Stimulated activated CD4-positive, alpha-beta T cell treated with anti-CD3 and anti-CD28 coated beads, Interleukin-1b, Interleukin-23, amount 100 ng/mL, for 4 hours (primary cell): Measurements from ENCODE around the gene CAMK1G.

Experiments
- DNase-seq, 2 donors: peaks; one replicate each; pipeline ENCODE4 v3.0.0-alpha.2; 2020; ENCODE audit warnings: low read depth in 2 of 2

CAMK1G gene

GRCh38 chr1:209600541-209600940 is 17.0 kb downstream of the CAMK1G start:
- DNase-seq = no peak

- DNase-seq = no peak
Observed at GRCh38 chr1:209601809-209602657, 18.5 kb downstream of the CAMK1G start.

- no peak for DNase-seq
Observed at GRCh38 chr1:209603877-209604276, 20.4 kb downstream of the CAMK1G start.

- DNase-seq = no peak
Observed at GRCh38 chr1:209607102-209607794, 23.7 kb downstream of the CAMK1G start.

- DNase-seq = no peak
Observed at GRCh38 chr1:209607795-209608178, 24.3 kb downstream of the CAMK1G start.

- DNase-seq = no peak
Observed at GRCh38 chr1:209609041-209609790, 25.7 kb downstream of the CAMK1G start.

GRCh38 chr1:209609791-209610630 is 26.5 kb downstream of the CAMK1G start:
- no peak for DNase-seq

- DNase-seq = no peak
Observed at GRCh38 chr1:209610631-209610905, 27.1 kb downstream of the CAMK1G start.

GRCh38 chr1:209611771-209612570 is 28.5 kb downstream of the CAMK1G start:
- no peak for DNase-seq

DNA sequence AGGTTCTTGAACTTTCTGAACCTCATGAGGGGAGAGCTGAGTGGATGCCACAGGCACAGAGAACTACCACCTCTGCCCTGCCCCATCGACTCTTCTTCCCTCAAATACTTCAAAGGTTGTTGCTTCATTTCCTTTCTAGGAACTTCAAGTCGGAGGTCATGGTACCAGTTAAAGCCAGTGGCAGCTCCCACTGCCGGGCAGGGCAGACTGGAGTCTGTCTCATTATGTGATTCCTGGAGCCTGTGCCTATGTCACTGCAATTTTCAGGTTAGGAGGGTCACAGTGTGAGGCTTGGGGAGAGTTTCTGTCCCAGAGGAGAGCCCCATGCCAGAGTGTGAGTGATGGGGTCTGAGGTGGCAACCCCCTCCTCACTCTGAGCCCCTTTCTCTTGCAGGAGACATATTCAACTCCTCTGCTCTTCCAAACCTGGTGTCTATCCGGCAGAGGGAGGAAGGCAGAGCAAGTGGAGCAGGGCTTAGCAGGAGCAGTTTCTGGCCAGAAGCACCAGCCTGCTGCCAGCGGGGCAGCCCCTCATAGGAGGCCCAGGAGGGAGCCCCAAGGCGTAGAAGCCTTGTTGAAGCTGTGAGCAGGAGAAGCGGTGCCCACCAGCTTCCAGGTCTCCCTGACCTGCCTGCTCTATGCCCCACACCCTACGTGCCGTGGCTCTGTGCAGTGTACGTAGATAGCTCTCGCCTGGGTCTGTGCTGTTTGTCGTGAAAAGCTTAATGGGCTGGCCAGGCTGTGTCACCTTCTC is 29.3 kb downstream of the CAMK1G start:
- no peak for DNase-seq

- no peak for DNase-seq
Observed at GRCh38 chr1:209613400-209614150, 30.1 kb downstream of the CAMK1G start.

DNA sequence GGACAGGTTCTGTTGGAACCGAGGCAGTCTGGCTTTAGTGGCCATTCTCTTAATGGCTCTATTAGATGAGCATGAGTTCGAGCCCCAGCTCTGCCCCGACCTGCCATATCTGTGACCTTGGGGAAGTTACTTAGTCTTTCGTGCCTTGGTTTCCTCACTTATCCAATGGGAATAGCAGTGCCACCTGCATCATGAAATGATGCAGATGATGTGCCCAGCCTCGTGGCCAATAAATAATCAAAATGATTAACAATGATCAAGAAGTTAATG is 30.6 kb downstream of the CAMK1G start:
- no peak for DNase-seq

- DNase-seq = no peak
Observed at GRCh38 chr1:209614906-209615305, 31.4 kb downstream of the CAMK1G start.

GRCh38 chr1:209616366-209617046 is 33.0 kb downstream of the CAMK1G start:
- DNase-seq = no peak

- no peak for DNase-seq
Observed at GRCh38 chr1:209617047-209617673, 33.6 kb downstream of the CAMK1G start.

GRCh38 chr1:209617755-209618154 is 34.2 kb downstream of the CAMK1G start:
- DNase-seq = no peak

GRCh38 chr1:209618291-209618690 is 34.8 kb downstream of the CAMK1G start:
- DNase-seq = no peak

DNA sequence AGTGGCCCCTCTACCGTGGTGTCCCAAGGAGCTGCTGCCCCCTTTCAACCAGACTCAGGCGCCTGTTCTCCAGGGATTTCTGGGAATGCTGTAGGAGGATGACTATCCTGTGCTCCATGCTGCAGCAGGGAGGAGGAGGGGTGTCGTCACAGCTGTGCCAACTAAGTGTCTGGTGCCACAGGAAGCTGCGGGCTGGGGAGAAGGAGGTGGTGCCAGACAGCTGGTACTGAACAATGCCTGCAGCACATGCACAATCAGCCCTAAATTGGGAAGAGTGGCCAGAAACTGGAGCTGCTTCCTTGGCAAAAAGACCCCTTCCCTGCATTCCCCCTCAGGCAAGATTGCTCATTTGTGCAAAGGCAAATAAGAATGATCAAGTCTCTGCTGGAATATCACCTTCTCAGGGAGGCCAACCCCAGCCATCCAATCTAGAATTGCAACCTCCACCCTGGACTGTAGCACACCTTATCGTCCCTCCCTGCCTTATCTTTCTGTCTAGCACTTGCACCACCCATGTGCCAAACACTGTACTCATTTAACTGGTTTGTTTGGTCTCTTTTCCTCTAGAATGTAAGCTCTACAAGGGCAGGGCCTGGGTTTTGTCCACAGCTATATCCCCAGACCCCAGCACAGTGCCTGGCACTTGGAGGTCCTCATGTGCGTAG is 35.4 kb downstream of the CAMK1G start:
- DNase-seq = no peak
